ENCODE results near the gene PPTC7.
"Not testable (repeated sequence)": the region's sequence is repeated elsewhere in the genome, so short reads cannot be mapped to it uniquely, and the experiment has no call there.

The PPTC7 gene

GRCh38 chr12:110560048-110560447 is 23.1 kb downstream of the PPTC7 start:
- no peak for DNase-seq

- DNase-seq: not testable (repeated sequence)
Observed at GRCh38 chr12:110558945-110559344, 24.2 kb downstream of the PPTC7 start.

GRCh38 chr12:110557300-110557699 is 25.8 kb downstream of the PPTC7 start:
- DNase-seq: no peak

GRCh38 chr12:110556705-110557104 is 26.4 kb downstream of the PPTC7 start:
- no peak for DNase-seq

- DNase-seq: peak; percentile 19
Observed at GRCh38 chr12:110555577-110556406, 27.3 kb downstream of the PPTC7 start.

GRCh38 chr12:110554184-110554583 is 28.9 kb downstream of the PPTC7 start:
- DNase-seq: no peak

- DNase-seq: no peak
Observed at GRCh38 chr12:110550981-110551380, 32.1 kb downstream of the PPTC7 start.

GRCh38 chr12:110549716-110550115 is 33.4 kb downstream of the PPTC7 start:
- no peak for DNase-seq

- DNase-seq: peak; percentile 17
Observed at GRCh38 chr12:110548678-110549077, 34.4 kb downstream of the PPTC7 start.

GRCh38 chr12:110547090-110547489 is 36.0 kb downstream of the PPTC7 start:
- no peak for DNase-seq

GRCh38 chr12:110546339-110546738 is 36.8 kb downstream of the PPTC7 start:
- no peak for DNase-seq

GRCh38 chr12:110545812-110546211 is 37.3 kb downstream of the PPTC7 start:
- DNase-seq: no peak

- DNase-seq: not testable (repeated sequence)
Observed at GRCh38 chr12:110545259-110545658, 37.9 kb downstream of the PPTC7 start.

- no peak for DNase-seq
Observed at GRCh38 chr12:110543965-110544364, 39.2 kb downstream of the PPTC7 start.

- DNase-seq: peak; percentile 49
Observed at GRCh38 chr12:110543252-110543959, 39.7 kb downstream of the PPTC7 start.

- no peak for DNase-seq
Observed at GRCh38 chr12:110540048-110540447, 43.1 kb downstream of the PPTC7 start.

- no peak for DNase-seq
Observed at GRCh38 chr12:110538869-110539622, 44.1 kb downstream of the PPTC7 start.

GRCh38 chr12:110537605-110538409 is 45.3 kb downstream of the PPTC7 start:
- no peak for DNase-seq

GRCh38 chr12:110536834-110537604 is 46.1 kb downstream of the PPTC7 start:
- no peak for DNase-seq

- no peak for DNase-seq
Observed at GRCh38 chr12:110534811-110535210, 48.3 kb downstream of the PPTC7 start.

- no peak for DNase-seq
Observed at GRCh38 chr12:110533607-110534006, 49.5 kb downstream of the PPTC7 start.

- DNase-seq: no peak
Observed at GRCh38 chr12:110532644-110533043, 50.5 kb downstream of the PPTC7 start.
